Measurements from ENCODE around the gene TEKT5.

The TEKT5 gene

GRCh38 chr16:10611825-10612342 lies 82.8 kb downstream of the TEKT5 start:
- no peak for DNase-seq (ENCODE audit: low read depth in 1 of 2, low spot score in 1 of 2)

- DNase-seq (ENCODE audit: low read depth in 1 of 2, low spot score in 1 of 2), result no peak
Measured at GRCh38 chr16:10610499-10611184, 84.1 kb downstream of the TEKT5 start.

GRCh38 chr16:10609402-10609774 lies 85.3 kb downstream of the TEKT5 start:
- DNase-seq (ENCODE audit: low read depth in 1 of 2, low spot score in 1 of 2), result no peak

- no peak for DNase-seq (ENCODE audit: low read depth in 1 of 2, low spot score in 1 of 2)
Measured at GRCh38 chr16:10608687-10609401, 85.9 kb downstream of the TEKT5 start.

- DNase-seq (ENCODE audit: low read depth in 1 of 2, low spot score in 1 of 2), result no peak
Measured at GRCh38 chr16:10607157-10607556, 87.6 kb downstream of the TEKT5 start.

GRCh38 chr16:10606607-10607006 lies 88.1 kb downstream of the TEKT5 start:
- no peak for DNase-seq (ENCODE audit: low read depth in 1 of 2, low spot score in 1 of 2)

GRCh38 chr16:10605636-10606035 lies 89.1 kb downstream of the TEKT5 start:
- no peak for DNase-seq (ENCODE audit: low read depth in 1 of 2, low spot score in 1 of 2)

- DNase-seq (ENCODE audit: low read depth in 1 of 2, low spot score in 1 of 2), result no peak
Measured at GRCh38 chr16:10601444-10602408, 93.0 kb downstream of the TEKT5 start.

- no peak for DNase-seq (ENCODE audit: low read depth in 1 of 2, low spot score in 1 of 2)
Measured at GRCh38 chr16:10600782-10601443, 93.8 kb downstream of the TEKT5 start.

GRCh38 chr16:10599626-10600025 lies 95.1 kb downstream of the TEKT5 start:
- no peak for DNase-seq (ENCODE audit: low read depth in 1 of 2, low spot score in 1 of 2)

GRCh38 chr16:10598157-10598556 lies 96.6 kb downstream of the TEKT5 start:
- DNase-seq (ENCODE audit: low read depth in 1 of 2, low spot score in 1 of 2), result no peak

- no peak for DNase-seq (ENCODE audit: low read depth in 1 of 2, low spot score in 1 of 2)
Measured at GRCh38 chr16:10597187-10597601, 97.5 kb downstream of the TEKT5 start.

- no peak for DNase-seq (ENCODE audit: low read depth in 1 of 2, low spot score in 1 of 2)
Measured at GRCh38 chr16:10594312-10594950, 100.3 kb downstream of the TEKT5 start.

- no peak for DNase-seq (ENCODE audit: low read depth in 1 of 2, low spot score in 1 of 2)
Measured at GRCh38 chr16:10592611-10593010, 102.1 kb downstream of the TEKT5 start.

GRCh38 chr16:10590342-10590741 lies 104.4 kb downstream of the TEKT5 start:
- DNase-seq (ENCODE audit: low read depth in 1 of 2, low spot score in 1 of 2), result no peak

GRCh38 chr16:10589109-10589508 lies 105.6 kb downstream of the TEKT5 start:
- no peak for DNase-seq (ENCODE audit: low read depth in 1 of 2, low spot score in 1 of 2)

- DNase-seq (ENCODE audit: low read depth in 1 of 2, low spot score in 1 of 2), result no peak
Measured at GRCh38 chr16:10587622-10588021, 107.1 kb downstream of the TEKT5 start.

- no peak for DNase-seq (ENCODE audit: low read depth in 1 of 2, low spot score in 1 of 2)
Measured at GRCh38 chr16:10584981-10585438, 109.7 kb downstream of the TEKT5 start.

- no peak for DNase-seq (ENCODE audit: low read depth in 1 of 2, low spot score in 1 of 2)
Measured at GRCh38 chr16:10583269-10583668, 111.5 kb downstream of the TEKT5 start.

- DNase-seq (ENCODE audit: low read depth in 1 of 2, low spot score in 1 of 2), result no peak
Measured at GRCh38 chr16:10581507-10581906, 113.2 kb downstream of the TEKT5 start.
